Jurkat, Clone E6-1 (cell line): ENCODE data around the gene RGS16. TPM values are rescaled to one million over a fixed set of nuclear protein-coding genes. Genes with fewer than 3 reads are reported as not detected.
"Not testable (repeated sequence)": the region's sequence is repeated elsewhere in the genome, so short reads cannot be mapped to it uniquely, and the experiment has no call there.

Experiments
- DNase-seq: peaks from one replicate; pipeline ENCODE4 v3.0.0-alpha.2; 2011; ENCODE audit warnings: low read depth, low spot score
- H3K4me3 ChIP-seq: 2 replicates; pipeline ENCODE4 v1.5.1; 2011; ENCODE audit warnings: mild to moderate bottlenecking, low read length, control low read depth, moderate library complexity
- polyA plus RNA-seq: library from polyadenylated mRNA; unstranded; fragments of >200 nt; gene quantifications from one replicate; pipeline ENCODE4 v1.2.1, GENCODE V29; 2012; ENCODE audit warnings: missing spikeins; ENCODE audit not compliant: insufficient read length, insufficient read depth

Gene RGS16, protein sequence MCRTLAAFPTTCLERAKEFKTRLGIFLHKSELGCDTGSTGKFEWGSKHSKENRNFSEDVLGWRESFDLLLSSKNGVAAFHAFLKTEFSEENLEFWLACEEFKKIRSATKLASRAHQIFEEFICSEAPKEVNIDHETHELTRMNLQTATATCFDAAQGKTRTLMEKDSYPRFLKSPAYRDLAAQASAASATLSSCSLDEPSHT
- 0.66 TPM for polyA plus RNA-seq

DNA sequence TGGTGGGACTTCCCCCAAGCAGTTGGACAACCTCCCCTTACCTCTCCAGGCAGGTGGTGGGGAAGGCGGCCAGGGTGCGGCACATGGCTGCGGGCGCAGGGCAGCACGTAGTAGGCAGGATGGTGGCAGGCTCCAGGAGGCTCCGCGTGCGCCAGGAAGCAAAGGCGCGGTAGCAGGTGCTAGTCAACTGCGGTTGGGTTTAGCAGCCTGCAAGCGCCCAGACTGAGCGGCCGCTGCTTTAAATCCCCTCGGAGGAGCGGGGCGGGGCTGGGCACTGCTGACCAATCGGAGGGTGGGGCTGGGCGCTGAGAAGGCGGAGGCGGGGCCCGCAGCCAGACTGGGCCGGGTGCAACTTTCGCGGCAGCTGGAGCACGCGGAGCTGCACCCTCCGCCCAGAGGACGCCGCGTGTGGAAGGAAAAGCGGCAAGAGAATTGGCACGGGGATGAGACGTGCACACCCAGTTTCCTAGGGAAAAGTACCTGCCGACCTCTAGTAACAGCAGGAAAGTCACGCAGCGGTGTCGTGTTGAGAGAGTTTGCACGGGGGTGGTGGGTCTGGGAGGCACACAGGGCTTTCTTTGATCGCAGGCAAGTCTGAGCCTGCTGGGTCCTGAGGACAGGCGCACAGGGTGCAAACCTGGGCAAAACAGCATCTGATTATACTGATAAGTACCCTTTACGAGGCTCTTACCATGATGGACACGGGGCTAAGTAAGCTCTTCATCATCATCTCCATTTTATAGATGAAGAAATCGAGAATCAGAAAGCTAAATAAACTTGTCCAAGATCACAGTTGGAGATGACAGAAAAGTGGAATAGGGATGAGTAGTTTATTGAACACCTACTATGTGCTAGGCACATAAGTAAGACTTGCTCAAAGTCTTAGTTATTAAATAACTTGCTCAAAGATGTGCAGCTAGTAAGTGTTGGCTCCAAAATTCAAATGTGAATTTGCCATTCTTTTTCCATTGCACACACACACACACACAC is at the start of gene RGS16:
TSS of gene RGS16 (minus strand) at position 215 of the 990 bp plus-strand sequence. CDS start at position 85, 130 bp downstream.
- DNase-seq, result peak; percentile 83
- H3K4me3 ChIP-seq, result peak within 1 kb of the TSS; percentile 2; the same call in 1 of the 2 replicates

DNA sequence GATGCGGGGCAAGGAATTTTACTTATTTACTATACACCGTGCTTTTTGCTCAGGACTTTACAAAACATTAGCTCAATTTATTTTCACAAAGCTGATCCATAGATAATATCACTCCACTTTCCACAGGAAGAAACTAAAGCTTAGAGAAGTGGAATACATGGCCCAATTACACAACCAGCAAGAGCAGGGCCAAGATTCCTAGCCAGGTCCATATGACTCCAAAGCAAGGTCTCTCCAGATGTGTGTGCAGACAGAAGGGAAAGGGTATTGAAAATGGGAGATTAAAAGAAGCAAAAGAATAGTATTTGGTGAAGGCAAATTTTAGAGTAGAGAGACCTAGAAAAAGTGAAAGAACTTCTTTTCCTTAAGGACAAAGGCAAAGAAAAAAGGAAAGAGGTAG is 49.8 kb upstream of the RGS16 start:
- no peak for DNase-seq
- no peak overlapping the region for H3K4me3 ChIP-seq

DNA sequence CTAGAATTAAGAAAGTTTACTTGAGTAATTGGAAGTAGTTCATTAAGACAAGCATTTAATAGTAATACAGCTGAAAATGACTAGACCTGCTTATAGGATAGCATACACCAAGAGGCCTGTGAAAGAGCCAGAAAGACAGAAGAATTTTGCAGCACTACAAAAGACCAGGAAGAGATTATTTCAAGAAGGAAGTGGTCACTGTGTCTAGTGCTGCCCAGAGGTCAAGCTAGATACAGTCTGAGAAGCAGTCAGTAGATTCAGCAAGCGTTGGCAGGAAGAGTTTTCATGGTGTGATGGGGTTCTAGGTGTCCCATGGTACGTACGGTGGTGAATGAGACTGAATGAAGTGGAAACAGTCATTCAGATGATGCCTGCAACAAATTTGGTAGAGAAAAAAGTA is 48.7 kb upstream of the RGS16 start:
- DNase-seq, result no peak
- no peak overlapping the region for H3K4me3 ChIP-seq

DNA sequence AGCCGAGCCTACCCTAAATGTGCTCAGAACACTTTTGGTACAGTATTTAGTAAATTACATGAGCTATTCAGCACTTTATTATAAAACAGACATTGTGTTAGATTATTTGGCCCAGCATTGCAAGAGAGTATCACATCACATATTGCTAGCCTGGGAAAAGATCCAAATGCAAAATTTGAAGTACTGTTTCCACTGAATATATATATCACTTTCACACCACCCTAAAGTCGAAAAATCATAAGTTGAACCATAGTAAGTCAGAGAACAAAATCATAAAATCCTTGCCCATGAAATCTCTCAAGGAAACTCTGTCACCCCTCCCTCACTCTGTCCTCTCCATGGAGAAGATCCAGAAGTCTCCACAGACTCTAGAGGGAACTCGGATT is 47.1 kb upstream of the RGS16 start:
- DNase-seq, result no peak
- H3K4me3 ChIP-seq, result no peak overlapping the region

DNA sequence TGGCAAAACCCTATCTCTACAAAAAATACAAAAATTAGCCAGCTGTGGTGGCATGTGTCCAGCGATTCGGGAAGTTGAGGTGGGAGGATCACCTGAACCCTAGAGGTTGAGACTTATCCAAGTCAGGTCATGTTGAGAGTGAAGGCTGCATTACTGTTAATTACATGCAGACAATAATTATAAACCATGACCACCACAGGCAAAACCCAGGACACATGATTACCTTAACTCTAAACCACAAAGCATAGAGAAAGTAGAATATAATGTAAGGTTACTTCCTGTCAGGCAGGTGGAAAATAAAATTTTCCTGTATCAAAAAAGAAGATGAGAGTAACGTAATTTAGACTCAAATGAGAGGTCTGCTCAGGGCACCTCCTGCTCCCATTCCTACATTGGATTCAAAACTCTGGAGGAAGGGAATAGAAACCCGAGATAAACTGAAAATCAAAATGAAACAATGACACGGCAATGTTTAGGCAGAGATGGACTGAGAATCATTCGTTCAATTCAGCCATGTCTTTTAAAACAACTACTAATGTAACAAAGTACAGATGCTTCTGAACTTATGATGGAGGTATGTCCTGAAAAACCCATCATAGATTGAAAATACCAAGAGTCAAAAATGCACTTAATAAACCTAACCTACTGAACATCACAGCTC is 46.6 kb upstream of the RGS16 start:
- no peak for DNase-seq
- no peak overlapping the region for H3K4me3 ChIP-seq

DNA sequence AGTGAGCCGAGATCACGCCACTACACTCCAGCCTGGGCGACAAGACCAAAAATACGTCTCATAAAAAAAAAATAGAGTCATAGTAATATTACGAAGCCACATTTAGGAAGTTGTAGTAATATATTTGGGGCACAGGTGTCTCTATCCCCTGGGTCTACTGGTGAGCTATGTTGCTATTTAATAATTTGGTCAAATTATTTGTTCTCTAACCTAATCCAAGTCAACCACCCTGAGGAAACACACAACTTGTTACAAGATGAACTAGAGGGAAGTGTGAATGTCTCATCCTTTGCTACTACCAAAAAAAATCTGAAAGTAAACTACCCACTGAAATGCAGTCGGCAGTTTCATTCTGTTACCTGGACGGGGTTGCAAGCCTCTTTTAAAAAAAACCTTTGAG is 44.9 kb upstream of the RGS16 start:
- DNase-seq, result no peak
- no peak overlapping the region for H3K4me3 ChIP-seq

DNA sequence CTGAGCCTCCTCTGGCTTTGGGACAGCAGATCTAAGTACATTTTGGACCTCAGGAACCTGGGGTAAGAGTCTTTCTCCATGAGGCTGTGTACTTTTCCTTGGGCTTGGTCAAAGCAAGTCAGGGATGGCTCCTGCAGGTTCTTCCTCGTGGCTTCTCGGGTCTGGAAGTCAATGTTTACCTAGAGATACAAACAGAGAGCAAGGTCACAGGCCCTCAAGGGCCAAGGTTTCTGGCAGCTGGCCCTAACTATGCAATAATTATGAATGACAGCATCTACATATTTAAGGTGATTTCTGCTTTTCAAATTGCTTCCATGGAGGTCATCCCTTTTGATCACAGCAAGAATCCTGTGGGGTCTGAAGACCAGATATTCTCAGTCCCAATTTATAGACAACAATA is 42.5 kb upstream of the RGS16 start:
- no peak overlapping the region for H3K4me3 ChIP-seq
- DNase-seq, result no peak

DNA sequence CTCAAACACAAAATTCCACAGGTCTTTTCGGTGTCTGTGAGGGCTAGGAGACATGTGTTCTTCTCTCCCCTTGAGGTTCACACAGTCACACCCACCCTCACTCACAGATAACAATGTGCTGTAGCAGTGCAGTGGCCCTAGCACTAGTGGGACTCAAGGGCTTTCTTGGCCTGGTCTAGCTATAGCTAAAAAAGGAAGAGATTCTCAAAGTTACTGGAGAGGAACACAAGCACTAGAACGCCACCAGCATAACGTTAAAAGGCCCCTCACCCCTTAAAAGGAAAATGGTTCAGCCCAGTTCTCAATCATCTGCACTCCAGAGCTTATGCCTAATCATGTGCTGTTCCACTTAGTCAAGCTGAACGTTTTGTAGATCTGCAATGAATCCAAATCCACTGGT is 40.7 kb upstream of the RGS16 start:
- no peak for DNase-seq

DNA sequence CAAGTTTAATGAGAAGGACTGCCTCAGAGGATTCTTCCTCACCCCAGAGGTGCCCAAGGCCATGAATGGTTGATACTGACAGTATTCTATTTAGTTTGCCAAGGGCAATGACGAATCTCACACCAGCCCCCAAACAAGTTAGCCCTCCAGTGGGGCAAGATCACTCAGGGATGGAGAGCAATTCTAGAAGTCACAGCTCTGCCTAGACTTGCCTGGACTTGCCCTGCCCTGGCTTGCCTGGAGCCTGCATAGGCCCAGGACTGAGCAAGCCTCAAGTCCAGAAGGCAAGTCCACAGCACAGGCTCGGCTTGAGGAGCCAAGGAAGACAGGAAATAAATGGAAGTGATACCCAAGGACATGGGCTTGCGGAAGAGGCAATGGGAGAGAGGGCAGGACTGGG is 39.5 kb upstream of the RGS16 start:
- H3K4me3 ChIP-seq, result no peak overlapping the region
- no peak for DNase-seq

More for the DNA sequence above, 40.7 kb upstream of the RGS16 start:
- no peak overlapping the region for H3K4me3 ChIP-seq

DNA sequence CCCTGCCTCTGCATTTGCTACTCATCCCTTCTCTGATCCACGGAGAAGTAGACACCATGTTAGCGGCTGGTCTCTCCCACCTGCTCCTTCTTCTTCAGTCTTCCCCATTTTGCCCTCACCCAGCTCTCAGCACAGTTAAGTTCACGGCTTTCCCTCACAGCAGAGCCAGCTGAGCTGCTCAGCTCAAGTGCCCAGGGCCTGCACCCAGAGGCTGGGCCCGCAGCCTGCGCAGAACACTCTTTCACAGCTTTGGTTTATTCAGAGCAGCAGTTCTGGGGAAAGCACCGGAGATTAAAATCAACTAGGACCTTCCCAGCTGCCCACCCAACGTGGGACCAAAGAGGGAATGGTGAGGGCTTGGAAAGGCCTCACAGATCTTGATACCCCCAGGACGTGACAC is 38.3 kb upstream of the RGS16 start:
- no peak for DNase-seq
- H3K4me3 ChIP-seq, result no peak overlapping the region

DNA sequence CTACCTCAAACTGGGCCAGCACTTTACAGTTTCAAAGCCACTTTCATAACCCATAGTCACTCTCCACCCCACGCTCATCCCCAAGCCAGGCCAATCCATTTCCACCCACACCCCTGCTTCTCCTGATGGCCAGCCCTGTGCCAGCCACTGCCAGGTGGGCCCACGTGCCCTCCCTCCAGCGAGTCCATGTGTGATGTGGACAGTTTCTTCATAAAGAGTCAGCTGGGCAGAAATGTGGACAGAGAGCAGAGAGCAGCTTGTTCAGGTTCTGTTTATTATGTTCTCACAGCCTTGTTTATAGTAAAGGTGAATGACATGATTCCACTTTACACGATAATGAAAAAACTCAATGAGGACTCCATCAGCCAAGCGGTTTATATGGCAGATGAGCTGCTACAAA is 37.4 kb upstream of the RGS16 start:
- no peak for DNase-seq
- no peak overlapping the region for H3K4me3 ChIP-seq

DNA sequence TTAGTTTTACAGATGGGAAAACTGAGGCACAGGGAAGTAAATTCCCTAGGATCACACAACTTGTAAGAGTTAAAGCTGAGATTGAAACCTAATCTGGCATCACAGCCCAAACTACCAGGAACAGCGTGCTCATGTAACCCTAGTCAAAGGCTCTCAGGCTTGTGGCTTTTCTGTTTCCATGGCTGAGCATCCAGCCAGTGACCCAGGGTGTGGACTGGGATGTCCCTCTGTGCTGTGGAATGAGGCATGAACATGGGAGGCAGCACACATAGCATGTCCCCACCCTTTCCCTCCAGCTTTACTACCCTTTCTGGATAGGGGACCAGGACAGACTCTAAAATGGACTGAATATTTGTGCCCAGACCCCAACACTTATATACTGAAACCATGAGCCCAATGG is 35.1 kb upstream of the RGS16 start:
- DNase-seq, result no peak
- no peak overlapping the region for H3K4me3 ChIP-seq

DNA sequence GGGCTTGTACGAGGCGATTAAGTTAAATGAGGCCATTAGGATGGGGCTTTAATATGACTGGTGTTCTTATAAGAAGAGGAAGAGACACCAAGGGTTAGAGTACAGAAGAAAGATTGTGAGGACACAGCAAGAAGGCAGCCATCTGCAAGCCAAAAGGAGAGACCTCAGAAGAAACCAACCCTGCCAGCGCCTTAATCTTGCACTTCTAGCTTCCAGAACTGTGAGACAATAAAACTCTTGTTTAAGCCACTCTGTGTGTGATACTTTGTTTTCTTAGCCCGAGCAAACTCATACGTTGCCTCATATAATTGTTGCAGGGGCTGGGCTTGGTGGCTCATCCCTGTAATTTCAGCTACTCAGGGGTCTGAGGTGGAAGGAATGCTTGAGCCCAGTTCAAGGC is 33.6 kb upstream of the RGS16 start:
- no peak for DNase-seq
- H3K4me3 ChIP-seq, result no peak overlapping the region

DNA sequence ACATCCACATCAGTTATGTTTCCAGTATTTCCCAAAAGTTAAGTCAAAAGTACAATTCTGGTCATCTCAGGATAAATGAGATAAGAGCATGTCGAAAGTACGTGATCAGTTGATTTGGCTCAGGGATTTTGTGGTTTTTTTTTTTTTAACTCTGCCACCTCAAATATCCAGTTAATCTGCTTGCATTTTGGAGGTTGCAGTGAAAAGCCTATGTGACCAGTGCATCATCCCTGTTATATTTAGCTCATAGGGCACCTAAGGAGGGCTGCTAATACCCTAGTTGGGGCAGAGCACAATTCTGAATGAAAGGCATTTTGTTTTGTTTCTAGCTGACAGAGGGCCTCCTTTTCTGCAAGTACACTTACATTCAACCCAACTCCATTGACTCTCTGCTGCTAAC is 31.7 kb upstream of the RGS16 start:
- no peak for DNase-seq
- H3K4me3 ChIP-seq, result no peak overlapping the region

DNA sequence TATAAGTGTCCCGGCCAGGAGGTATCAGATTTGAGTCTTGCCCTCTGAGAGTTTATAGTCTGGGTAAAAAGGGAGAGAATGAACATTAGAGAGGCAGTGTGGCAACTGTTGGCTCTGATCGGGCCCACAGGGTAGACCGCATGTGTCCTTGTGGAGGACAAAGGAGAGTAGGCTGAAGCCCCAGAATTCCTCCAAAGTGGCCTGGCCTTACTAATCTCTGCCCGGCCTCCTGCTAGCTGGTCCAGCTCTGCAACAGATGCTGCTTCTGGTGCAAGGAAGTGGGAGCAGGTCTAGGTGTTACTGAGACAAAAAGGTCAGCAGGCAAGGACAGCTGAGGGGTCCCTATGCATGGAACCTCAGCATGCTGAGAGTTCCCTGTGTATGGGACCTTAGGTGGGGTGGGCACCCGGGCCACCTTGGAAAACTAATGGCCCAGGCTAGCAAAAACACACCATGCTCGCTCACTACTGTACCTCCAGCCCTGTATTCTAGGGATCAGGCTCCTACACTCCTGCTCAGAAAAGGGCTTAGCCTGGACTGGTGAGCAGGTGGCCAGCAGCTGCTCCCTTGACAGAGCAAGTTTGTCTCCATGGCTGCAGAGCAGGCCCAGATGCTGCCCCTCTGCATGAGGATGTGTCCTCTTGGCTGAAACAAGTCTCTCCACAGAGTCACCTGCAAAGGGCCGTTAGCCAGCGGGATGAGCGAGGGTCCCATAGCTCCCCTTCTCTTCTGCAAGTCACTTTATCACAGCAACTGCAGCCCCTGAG is 30.3 kb upstream of the RGS16 start:
- H3K4me3 ChIP-seq, result no peak overlapping the region
- DNase-seq, result no peak

DNA sequence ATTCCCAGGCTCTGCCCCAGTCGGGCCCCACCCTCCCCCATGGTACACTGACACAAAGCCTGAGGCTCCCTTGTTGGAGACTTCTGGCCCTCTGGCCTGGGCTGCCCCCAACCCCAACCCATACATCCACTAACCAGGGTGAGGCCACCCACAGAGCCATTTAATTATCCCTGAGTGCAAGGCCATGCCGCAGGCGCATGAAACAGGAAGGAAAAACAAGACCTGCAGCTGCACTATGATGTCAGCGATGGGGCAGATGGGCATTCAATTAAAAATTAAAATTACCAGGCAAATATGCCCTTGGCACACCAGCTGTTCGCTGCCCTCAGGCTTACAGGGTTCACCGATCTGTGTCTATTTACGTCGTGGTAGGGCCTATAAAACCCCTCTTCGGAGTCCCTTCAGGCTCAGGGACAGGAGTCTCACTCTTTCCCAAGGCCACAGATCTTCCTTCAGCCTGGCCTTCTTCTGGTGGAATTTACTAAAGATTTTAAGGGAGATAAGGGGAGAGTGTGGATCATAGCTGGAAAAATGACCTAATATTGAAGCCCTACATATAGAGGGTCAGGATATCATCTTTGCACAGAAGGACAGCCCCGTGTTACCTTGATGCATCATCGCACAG is 29.6 kb upstream of the RGS16 start:
- H3K4me3 ChIP-seq, result no peak overlapping the region
- DNase-seq, result no peak

DNA sequence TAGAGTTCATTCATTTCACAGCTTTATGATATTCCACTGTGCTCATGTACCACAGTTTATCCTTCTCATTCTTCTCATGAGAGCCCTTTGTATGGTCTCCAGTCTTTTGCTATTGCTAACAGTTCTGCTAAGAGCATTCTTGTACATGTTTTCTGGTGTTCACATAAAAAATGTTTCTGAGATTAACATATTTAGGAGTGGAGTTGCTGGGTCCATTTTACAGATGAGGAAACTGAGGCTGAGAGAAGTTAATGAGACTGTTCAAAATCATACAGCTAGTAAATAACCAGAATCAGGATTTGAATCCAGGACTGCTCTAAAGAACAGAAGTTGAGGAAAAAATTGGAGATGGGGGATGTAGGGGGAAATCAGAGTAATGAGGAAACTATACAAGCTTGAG is 28.8 kb upstream of the RGS16 start:
- no peak overlapping the region for H3K4me3 ChIP-seq
- no peak for DNase-seq

DNA sequence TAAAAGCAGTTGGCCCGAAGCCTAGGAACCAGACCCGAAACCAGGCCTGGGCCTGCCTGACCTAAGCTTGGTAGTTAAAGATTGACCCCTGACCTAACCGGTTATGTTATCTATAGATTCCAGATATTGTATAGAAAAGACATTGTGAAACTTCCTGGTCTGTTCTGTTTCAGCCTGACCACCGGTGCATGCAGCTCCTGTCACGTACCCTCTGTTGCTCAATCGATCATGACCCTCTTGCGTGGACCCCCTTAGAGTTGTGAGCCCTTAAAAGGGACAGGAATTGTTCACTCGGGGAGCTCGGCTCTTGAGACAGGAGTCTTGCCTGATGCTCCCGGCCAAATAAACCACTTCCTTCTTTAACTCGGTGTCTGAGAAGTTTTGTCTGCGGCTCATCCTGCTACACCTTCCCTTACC is 28.3 kb upstream of the RGS16 start:
- H3K4me3 ChIP-seq, DNase-seq: not testable (repeated sequence)

DNA sequence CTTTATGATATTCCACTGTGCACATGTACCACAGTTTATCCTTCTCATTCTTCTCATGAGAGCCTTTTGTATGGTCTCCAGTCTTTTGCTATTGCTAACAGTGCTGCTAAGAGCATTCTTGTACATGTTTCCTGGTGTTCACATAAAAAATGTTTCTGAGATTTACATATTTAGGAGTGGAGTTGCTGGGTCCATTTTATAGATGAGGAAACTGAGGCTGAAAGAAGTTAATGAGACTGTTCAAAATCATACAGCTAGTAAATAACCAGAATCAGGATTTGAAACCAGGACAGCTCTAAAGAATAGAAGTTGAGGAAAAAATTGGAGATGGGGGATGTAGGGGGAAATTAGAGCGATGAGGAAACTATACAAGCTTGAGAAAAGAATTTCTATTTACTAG is 27.8 kb upstream of the RGS16 start:
- H3K4me3 ChIP-seq, result no peak overlapping the region
- DNase-seq, result no peak
